B cell (primary cell): ENCODE data around the gene CEP95.

Experiments
- CTCF ChIP-seq: fragments of 200-600 bp; IDR thresholded peaks from one replicate; pipeline ENCODE4 v1.8.0; 2022; ENCODE audit warnings: antibody characterized with exemption, mild to moderate bottlenecking
- EZH2 ChIP-seq: IDR thresholded peaks from 2 replicates; pipeline ENCODE4 v1.6.1; 2012; ENCODE audit warnings: borderline replicate concordance, low read depth, mild to moderate bottlenecking, moderate library complexity, low read length; ENCODE audit not compliant: insufficient read depth, poor library complexity, severe bottlenecking

GRCh38 chr17:64575431-64575830, 68.7 kb downstream of the CEP95 start:
- TF ChIP-seq EZH2 = no peak
- no peak for TF ChIP-seq CTCF
